GM23338 (cell line): ENCODE data around the gene BCKDK. TPM values are rescaled to one million over a fixed set of nuclear protein-coding genes. Genes with fewer than 3 reads are reported as not detected.

Experiments
- ATAC-seq: fragments of 200-7000 bp; cut with Tn5 transposase; 3 replicates; pipeline ENCODE4 v1.9.1; 2020
- DNase-seq: peaks from one replicate; pipeline ENCODE4 v3.0.0-alpha.2; 2015; ENCODE audit warnings: low spot score
- H2AFZ ChIP-seq: fragments of 200-600 bp; sonication (generic); 2 replicates; pipeline ENCODE4 v1.8.0; 2016; ENCODE audit warnings: antibody characterized with exemption, mild to moderate bottlenecking, moderate library complexity
- H3F3A ChIP-seq: fragments of 200-600 bp; sonication (generic); replicated peaks from 2 replicates; pipeline ENCODE4 v1.8.0; 2017; ENCODE audit warnings: antibody characterized with exemption, mixed run types, low read depth
- H3K27ac ChIP-seq: fragments of 200-600 bp; sonication (generic); 2 replicates; pipeline ENCODE4 v1.6.1; 2016; ENCODE audit warnings: low read depth
- H3K27me3 ChIP-seq: fragments of 200-600 bp; sonication (generic); 2 replicates; pipeline ENCODE4 v1.8.0; 2016; ENCODE audit warnings: mild to moderate bottlenecking, mixed run types, moderate library complexity; ENCODE audit not compliant: insufficient read depth
- H3K36me3 ChIP-seq: fragments of 200-600 bp; sonication (generic); 2 replicates; pipeline ENCODE4 v1.8.0; 2016; ENCODE audit warnings: mild to moderate bottlenecking; ENCODE audit not compliant: insufficient read depth
- H3K4me1 ChIP-seq: fragments of 200-600 bp; sonication (generic); 2 replicates; pipeline ENCODE4 v1.8.0; 2016; ENCODE audit warnings: mild to moderate bottlenecking, moderate library complexity; ENCODE audit not compliant: insufficient read depth
- H3K4me2 ChIP-seq: fragments of 200-600 bp; sonication (generic); 2 replicates; pipeline ENCODE4 v1.7.1; 2017; ENCODE audit warnings: mixed run types
- H3K4me3 ChIP-seq: fragments of 200-600 bp; sonication (generic); 2 replicates; pipeline ENCODE4 v1.6.1; 2016; ENCODE audit warnings: mixed run types
- H3K79me2 ChIP-seq: fragments of 200-600 bp; sonication (generic); replicated peaks from 2 replicates; pipeline ENCODE4 v1.8.0; 2017; ENCODE audit warnings: mild to moderate bottlenecking; ENCODE audit not compliant: insufficient read depth
- H3K9me2 ChIP-seq: fragments of 200-600 bp; sonication (generic); 2 replicates; pipeline ENCODE4 v1.8.0; 2017; ENCODE audit not compliant: insufficient read depth
- H4K20me1 ChIP-seq: fragments of 200-600 bp; sonication (generic); replicated peaks from 2 replicates; pipeline ENCODE4 v1.8.0; 2017; ENCODE audit warnings: mild to moderate bottlenecking; ENCODE audit not compliant: insufficient read depth
- H3K27ac Mint-ChIP-seq: 2 replicates; pipeline ENCODE4 v1.8.0; 2020; ENCODE audit warnings: inconsistent platforms, mild to moderate bottlenecking, moderate library complexity, mixed read lengths
- H3K27me3 Mint-ChIP-seq: 3 replicates; pipeline ENCODE4 v1.8.0; 2022; ENCODE audit warnings: low read depth, mild to moderate bottlenecking, moderate library complexity, mixed read lengths, inconsistent platforms; ENCODE audit not compliant: insufficient read depth, poor library complexity
- H3K36me3 Mint-ChIP-seq: 3 replicates; pipeline ENCODE4 v1.8.0; 2021; ENCODE audit warnings: low read depth, mild to moderate bottlenecking, inconsistent platforms, moderate library complexity, mixed read lengths
- H3K4me1 Mint-ChIP-seq: 3 replicates; pipeline ENCODE4 v1.8.0; 2020; ENCODE audit warnings: mild to moderate bottlenecking, inconsistent platforms, mixed read lengths
- H3K4me3 Mint-ChIP-seq: 3 replicates; pipeline ENCODE4 v1.8.0; 2021; ENCODE audit warnings: moderate library complexity, mild to moderate bottlenecking, inconsistent platforms, mixed read lengths
- H3K9me3 Mint-ChIP-seq: 3 replicates; pipeline ENCODE4 v1.8.0; 2020; ENCODE audit warnings: moderate library complexity, mild to moderate bottlenecking, inconsistent platforms, mixed read lengths
- CREB1 ChIP-seq: fragments of 250-450 bp; sonication (Bioruptor Pico); IDR thresholded peaks from 2 replicates; pipeline ENCODE4 v1.5.0; 2020; ENCODE audit warnings: low read depth, mild to moderate bottlenecking, moderate library complexity
- CTCF ChIP-seq, 2 experiments: fragments of 200-600 bp in 1 of 2; sonication (generic) in 1 of 2; conservative IDR thresholded peaks; 2 replicates each; pipeline versions ENCODE4 v1.5.1 to v1.6.1; 2016 to 2017; ENCODE audit warnings: antibody characterized with exemption in 2 of 2, low read depth in 2 of 2, mild to moderate bottlenecking in 2 of 2, moderate library complexity in 1 of 2
- ETS1 ChIP-seq: IDR thresholded peaks from 2 replicates; pipeline ENCODE4 v1.6.1; 2016; ENCODE audit warnings: antibody characterized with exemption
- EZH2phosphoT487 ChIP-seq: fragments of 200-600 bp; sonication (generic); IDR thresholded peaks from one replicate; pipeline ENCODE4 v1.8.1; 2018; ENCODE audit warnings: antibody characterized with exemption; ENCODE audit not compliant: unreplicated experiment
- NANOG ChIP-seq: IDR thresholded peaks from 2 replicates; pipeline ENCODE4 v1.6.1; 2016; ENCODE audit warnings: antibody characterized with exemption, borderline replicate concordance
- ZNF114 ChIP-seq: fragments of 250-450 bp; sonication (Bioruptor Pico); IDR thresholded peaks from 2 replicates; pipeline ENCODE4 v1.5.0; 2020; ENCODE audit warnings: mild to moderate bottlenecking, moderate library complexity
- ZNF331 ChIP-seq: fragments of 250-450 bp; sonication (Bioruptor Pico); IDR thresholded peaks from 2 replicates; pipeline ENCODE4 v1.5.0; 2020; ENCODE audit warnings: low read depth, mild to moderate bottlenecking, moderate library complexity
- polyA plus RNA-seq: library from polyadenylated mRNA; unstranded; fragments of >200 nt; fragmentation: Nextera tagmentation; extraction: Ambion mirVana; gene quantifications from 2 replicates; pipeline ENCODE4 v1.2.1, GENCODE V29; 2016
- total RNA-seq: library from RNA; depleted of rRNA; stranded (reverse); fragments of >200 nt; shearing (Covaris generic); gene quantifications from 2 replicates; pipeline ENCODE4 v1.2.3, GENCODE V29; 2014
- TF ChIP-seq, protein P1 (sequence below): fragments of 250-450 bp; sonication (Bioruptor Pico); IDR thresholded peaks from 2 replicates; pipeline ENCODE4 v1.5.0; 2020; ENCODE audit warnings: mild to moderate bottlenecking, moderate library complexity

Gene BCKDK
- total and polyA plus RNA-seq, 2 experiments from 2014 or later, result 36.1 to 58.9 TPM

- Mint-ChIP-seq H3K4me3 (peak overlapping the region; percentile 5; the same call in 1 of the 3 replicates), H3K4me1 (peaks cover 44% of the 10 kb centered on the region), H3K9me3 (peaks cover 2% of the 10 kb centered on the region; the same call in 1 of the 3 replicates), H3K27me3 (peaks cover 23% of the 10 kb centered on the region), H3K27ac (peak overlapping the region; percentile 98), H3K36me3 (peaks cover 45% of the 10 kb centered on the region)
- Histone ChIP-seq H3F3A (no peaks in the 10 kb centered on the region; the same call in 1 of the 2 replicates), H2AFZ (no peak overlapping the region), H3K27me3 (no peaks in the 10 kb centered on the region), H3K36me3 (peaks cover 9% of the 10 kb centered on the region), H4K20me1 (no peaks in the 10 kb centered on the region; the same call in 1 of the 2 replicates), H3K9me2 (no peaks in the 10 kb centered on the region), H3K79me2 (peaks cover 8% of the 10 kb centered on the region; the same call in 1 of the 2 replicates), H3K4me2 (0 out of 2 replicates have a peak overlapping the region, but pooled peaks have one; percentile 26), H3K4me1 (peaks cover 28% of the 10 kb centered on the region), H3K4me3 (no peak overlapping the region), H3K27ac (peak overlapping the region; percentile 84; the same call in 1 of the 2 replicates)
- no peak for TF ChIP-seq ZNF114 (CRISPR knock-in tag)
- no peak for TF ChIP-seq CTCF (conservative IDR thresholded peaks at IDR 0.05; ENCODE audit: low read depth in 2 of 2)
- no peak for TF ChIP-seq EZH2phosphoT487
- no peak for TF ChIP-seq NANOG
- TF ChIP-seq ETS1, result no peak
- TF ChIP-seq, protein P1, sequence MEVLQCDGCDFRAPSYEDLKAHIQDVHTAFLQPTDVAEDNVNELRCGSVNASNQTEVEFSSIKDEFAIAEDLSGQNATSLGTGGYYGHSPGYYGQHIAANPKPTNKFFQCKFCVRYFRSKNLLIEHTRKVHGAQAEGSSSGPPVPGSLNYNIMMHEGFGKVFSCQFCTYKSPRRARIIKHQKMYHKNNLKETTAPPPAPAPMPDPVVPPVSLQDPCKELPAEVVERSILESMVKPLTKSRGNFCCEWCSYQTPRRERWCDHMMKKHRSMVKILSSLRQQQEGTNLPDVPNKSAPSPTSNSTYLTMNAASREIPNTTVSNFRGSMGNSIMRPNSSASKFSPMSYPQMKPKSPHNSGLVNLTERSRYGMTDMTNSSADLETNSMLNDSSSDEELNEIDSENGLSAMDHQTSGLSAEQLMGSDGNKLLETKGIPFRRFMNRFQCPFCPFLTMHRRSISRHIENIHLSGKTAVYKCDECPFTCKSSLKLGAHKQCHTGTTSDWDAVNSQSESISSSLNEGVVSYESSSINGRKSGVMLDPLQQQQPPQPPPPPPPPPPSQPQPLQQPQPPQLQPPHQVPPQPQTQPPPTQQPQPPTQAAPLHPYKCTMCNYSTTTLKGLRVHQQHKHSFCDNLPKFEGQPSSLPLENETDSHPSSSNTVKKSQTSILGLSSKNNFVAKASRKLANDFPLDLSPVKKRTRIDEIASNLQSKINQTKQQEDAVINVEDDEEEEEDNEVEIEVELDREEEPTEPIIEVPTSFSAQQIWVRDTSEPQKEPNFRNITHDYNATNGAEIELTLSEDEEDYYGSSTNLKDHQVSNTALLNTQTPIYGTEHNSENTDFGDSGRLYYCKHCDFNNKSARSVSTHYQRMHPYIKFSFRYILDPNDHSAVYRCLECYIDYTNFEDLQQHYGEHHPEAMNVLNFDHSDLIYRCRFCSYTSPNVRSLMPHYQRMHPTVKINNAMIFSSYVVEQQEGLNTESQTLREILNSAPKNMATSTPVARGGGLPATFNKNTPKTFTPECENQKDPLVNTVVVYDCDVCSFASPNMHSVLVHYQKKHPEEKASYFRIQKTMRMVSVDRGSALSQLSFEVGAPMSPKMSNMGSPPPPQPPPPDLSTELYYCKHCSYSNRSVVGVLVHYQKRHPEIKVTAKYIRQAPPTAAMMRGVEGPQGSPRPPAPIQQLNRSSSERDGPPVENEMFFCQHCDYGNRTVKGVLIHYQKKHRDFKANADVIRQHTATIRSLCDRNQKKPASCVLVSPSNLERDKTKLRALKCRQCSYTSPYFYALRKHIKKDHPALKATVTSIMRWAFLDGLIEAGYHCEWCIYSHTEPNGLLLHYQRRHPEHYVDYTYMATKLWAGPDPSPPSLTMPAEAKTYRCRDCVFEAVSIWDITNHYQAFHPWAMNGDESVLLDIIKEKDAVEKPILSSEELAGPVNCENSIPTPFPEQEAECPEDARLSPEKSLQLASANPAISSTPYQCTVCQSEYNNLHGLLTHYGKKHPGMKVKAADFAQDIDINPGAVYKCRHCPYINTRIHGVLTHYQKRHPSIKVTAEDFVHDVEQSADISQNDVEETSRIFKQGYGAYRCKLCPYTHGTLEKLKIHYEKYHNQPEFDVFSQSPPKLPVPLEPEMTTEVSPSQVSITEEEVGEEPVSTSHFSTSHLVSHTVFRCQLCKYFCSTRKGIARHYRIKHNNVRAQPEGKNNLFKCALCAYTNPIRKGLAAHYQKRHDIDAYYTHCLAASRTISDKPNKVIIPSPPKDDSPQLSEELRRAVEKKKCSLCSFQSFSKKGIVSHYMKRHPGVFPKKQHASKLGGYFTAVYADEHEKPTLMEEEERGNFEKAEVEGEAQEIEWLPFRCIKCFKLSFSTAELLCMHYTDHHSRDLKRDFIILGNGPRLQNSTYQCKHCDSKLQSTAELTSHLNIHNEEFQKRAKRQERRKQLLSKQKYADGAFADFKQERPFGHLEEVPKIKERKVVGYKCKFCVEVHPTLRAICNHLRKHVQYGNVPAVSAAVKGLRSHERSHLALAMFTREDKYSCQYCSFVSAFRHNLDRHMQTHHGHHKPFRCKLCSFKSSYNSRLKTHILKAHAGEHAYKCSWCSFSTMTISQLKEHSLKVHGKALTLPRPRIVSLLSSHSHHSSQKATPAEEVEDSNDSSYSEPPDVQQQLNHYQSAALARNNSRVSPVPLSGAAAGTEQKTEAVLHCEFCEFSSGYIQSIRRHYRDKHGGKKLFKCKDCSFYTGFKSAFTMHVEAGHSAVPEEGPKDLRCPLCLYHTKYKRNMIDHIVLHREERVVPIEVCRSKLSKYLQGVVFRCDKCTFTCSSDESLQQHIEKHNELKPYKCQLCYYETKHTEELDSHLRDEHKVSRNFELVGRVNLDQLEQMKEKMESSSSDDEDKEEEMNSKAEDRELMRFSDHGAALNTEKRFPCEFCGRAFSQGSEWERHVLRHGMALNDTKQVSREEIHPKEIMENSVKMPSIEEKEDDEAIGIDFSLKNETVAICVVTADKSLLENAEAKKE, result no peak
- no peak for TF ChIP-seq CREB1 (CRISPR knock-in tag)
- no peak for TF ChIP-seq ZNF331 (CRISPR knock-in tag)
- DNase-seq (no peak), ATAC-seq (no peak)
These were observed 22.2 kb downstream of the BCKDK start for GRCh38 chr16:31130336-31130891.
